Effector memory CD8-positive, alpha-beta T cell (primary cell): ENCODE data around the gene SLC15A5.

Experiments used
- ATAC-seq: fragments of 150-1000 bp; cut with Tn5 transposase; replicated peaks from 2 replicates; pipeline ENCODE4 v1.10.0; 2021; ENCODE audit warnings: mild to moderate bottlenecking, moderate library complexity
- DNase-seq, 3 experiments: peaks; one replicate each; pipeline ENCODE4 v3.0.0; 2021
- H3K27ac Mint-ChIP-seq, 2 donors: one replicate each; pipeline ENCODE4 v1.8.0; 2022; ENCODE audit warnings: mild to moderate bottlenecking in 2 of 2, mixed read lengths in 2 of 2, moderate library complexity in 2 of 2
- H3K27me3 Mint-ChIP-seq, 2 donors: one replicate each; pipeline ENCODE4 v1.8.0; 2022; ENCODE audit warnings: mixed read lengths in 2 of 2
- H3K36me3 Mint-ChIP-seq: one replicate; pipeline ENCODE4 v1.8.0; 2022; ENCODE audit warnings: mild to moderate bottlenecking, moderate library complexity, mixed read lengths; ENCODE audit not compliant: insufficient read depth
- H3K4me1 Mint-ChIP-seq, 2 donors: one replicate each; pipeline ENCODE4 v1.8.0; 2022; ENCODE audit warnings: low read depth in 2 of 2, mixed read lengths in 2 of 2
- H3K4me3 Mint-ChIP-seq, 2 donors: one replicate each; pipeline ENCODE4 v1.8.0; 2022; ENCODE audit warnings: mild to moderate bottlenecking in 2 of 2, mixed read lengths in 2 of 2, moderate library complexity in 2 of 2
- H3K9me3 Mint-ChIP-seq, 2 donors: one replicate each; pipeline ENCODE4 v1.8.0; 2022; ENCODE audit warnings: mixed read lengths in 2 of 2

Gene SLC15A5

GRCh38 chr12:16155938-16156337 is 121.5 kb downstream of the SLC15A5 start:
- H3K4me3 Mint-ChIP-seq: no peak overlapping the region

GRCh38 chr12:16154990-16155389 is 122.5 kb downstream of the SLC15A5 start:
- Mint-ChIP-seq H3K27me3 (no peaks in the 10 kb centered on the region), H3K9me3 (peaks cover 0 to 2% of the 10 kb centered on the region in 2 donors), H3K4me3 (no peak overlapping the region), H3K36me3 (peaks cover 3% of the 10 kb centered on the region), H3K27ac (no peak overlapping the region), H3K4me1 (no peaks in the 10 kb centered on the region)
- ATAC-seq (no peak), DNase-seq (no peak)

More at GRCh38 chr12:16155938-16156337, 121.5 kb downstream of the SLC15A5 start:
- H3K4me1 Mint-ChIP-seq: no peaks in the 10 kb centered on the region
- H3K27ac Mint-ChIP-seq: no peak overlapping the region
- H3K9me3 Mint-ChIP-seq: peaks cover 0 to 2% of the 10 kb centered on the region in 2 donors
- H3K27me3 Mint-ChIP-seq: no peaks in the 10 kb centered on the region
- DNase-seq (no peak), ATAC-seq (no peak)
- H3K36me3 Mint-ChIP-seq: peaks cover 3% of the 10 kb centered on the region

DNA sequence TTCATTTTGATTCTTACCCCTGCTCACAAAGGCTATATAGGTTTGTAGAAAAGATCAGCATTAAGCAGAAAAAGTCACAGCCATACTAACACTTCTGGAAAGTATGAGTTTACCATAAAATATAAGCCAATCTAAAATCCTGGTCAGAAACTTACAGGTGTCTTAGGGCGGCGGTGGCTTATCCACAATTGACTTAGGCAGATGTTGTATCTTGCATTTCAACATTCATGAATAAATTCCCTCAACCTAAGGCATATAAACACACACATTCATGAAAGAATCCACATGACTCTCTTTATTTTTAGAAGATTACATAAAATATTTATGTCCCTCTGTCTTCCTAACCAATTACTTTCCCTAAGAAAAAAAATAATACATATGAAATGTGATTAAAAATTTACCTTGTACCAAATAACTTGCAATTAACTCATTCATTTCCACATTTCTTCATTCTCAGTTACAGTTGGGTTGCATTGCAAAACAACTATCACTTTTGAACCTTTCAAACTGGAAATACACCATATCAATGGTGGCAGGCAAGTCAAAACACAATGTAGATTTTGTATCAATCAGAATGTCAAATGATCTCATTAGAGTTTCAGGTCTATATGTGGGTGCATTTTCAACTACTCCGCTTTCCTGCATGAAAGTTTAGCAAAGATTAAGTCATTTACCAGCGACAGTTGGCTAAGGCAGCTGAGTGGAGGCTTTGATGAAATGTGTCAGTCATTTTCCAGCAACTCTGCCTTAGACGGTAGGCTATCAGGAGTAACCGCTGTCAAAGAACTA is 124.4 kb downstream of the SLC15A5 start:
- peaks cover 0 to 2% of the 10 kb centered on the region in 2 donors for H3K9me3 Mint-ChIP-seq
- H3K27ac Mint-ChIP-seq: no peak overlapping the region
- no peaks in the 10 kb centered on the region for H3K4me1 Mint-ChIP-seq
- no peak overlapping the region for H3K4me3 Mint-ChIP-seq
- H3K27me3 Mint-ChIP-seq: no peaks in the 10 kb centered on the region
- no peak for ATAC-seq
- H3K36me3 Mint-ChIP-seq: peaks cover 3% of the 10 kb centered on the region
- DNase-seq: no peak

GRCh38 chr12:16150276-16150675 is 127.2 kb downstream of the SLC15A5 start:
- no peak for ATAC-seq
- Mint-ChIP-seq H3K4me1 (no peaks in the 10 kb centered on the region), H3K36me3 (no peaks in the 10 kb centered on the region), H3K9me3 (no peaks in the 10 kb centered on the region), H3K4me3 (no peak overlapping the region), H3K27ac (no peak overlapping the region), H3K27me3 (no peaks in the 10 kb centered on the region)
- no peak for DNase-seq

- Mint-ChIP-seq H3K36me3 (no peaks in the 10 kb centered on the region), H3K27me3 (no peaks in the 10 kb centered on the region), H3K4me1 (no peaks in the 10 kb centered on the region), H3K27ac (no peak overlapping the region), H3K4me3 (no peak overlapping the region), H3K9me3 (no peaks in the 10 kb centered on the region)
- ATAC-seq (no peak), DNase-seq (no peak)
Observed at GRCh38 chr12:16148938-16149337, 128.5 kb downstream of the SLC15A5 start.
